ENCODE data around the gene MYO7B.

The MYO7B gene

GRCh38 chr2:127589841-127590240 is 54.4 kb downstream of the MYO7B start:
- no peak for TF ChIP-seq ZNF274 (IDR thresholded peaks at IDR 0.05; ENCODE audit: low read depth, low read length)
- no peak overlapping the region for H3K4me3 ChIP-seq (ENCODE audit: low read length)

DNA sequence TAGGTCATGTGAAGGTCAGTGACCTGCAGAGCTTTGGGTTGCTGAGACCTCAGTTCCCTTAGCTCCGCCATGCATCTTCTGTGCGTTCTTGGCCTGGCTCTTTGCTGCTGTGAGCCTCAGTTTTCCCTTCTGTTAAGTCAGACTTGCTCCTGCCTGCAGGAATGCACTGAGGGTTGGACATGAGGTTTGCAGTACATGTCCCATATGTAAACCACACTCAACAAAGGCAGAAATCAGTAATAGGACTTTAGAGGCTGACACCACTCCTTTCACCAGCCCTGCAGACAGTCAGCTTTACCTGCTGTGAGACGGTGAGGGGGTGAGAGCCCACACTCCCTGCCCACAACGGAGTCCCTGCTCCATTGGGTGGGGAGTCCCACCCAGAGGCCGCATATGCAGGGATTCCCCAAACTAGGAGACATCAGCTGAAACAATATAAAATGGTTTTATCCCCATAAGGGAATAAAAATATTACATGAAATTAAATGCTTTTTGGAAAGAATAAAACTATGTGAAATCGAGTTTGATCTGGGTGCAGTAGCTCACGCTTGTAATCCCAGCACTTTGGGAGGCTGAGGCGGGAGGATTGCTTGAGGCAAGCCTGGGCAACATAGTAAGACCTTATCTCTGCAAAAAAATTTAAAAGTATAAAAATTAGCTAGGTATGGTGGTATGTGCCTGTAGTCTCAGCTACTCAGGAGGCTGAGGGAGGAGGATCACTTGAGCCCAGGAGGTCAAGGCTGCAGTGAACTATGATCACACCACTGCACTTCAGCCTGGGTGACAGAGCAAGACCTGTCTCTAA is 55.1 kb downstream of the MYO7B start:
- H3K4me3 ChIP-seq (ENCODE audit: low read length): no peak overlapping the region
- TF ChIP-seq ZNF274 (IDR thresholded peaks at IDR 0.05; ENCODE audit: low read depth, low read length): no peak

- H3K4me3 ChIP-seq (ENCODE audit: low read length): no peak overlapping the region
- TF ChIP-seq ZNF274 (IDR thresholded peaks at IDR 0.05; ENCODE audit: low read depth, low read length): no peak
These were observed 55.9 kb downstream of the MYO7B start for GRCh38 chr2:127591221-127591923.

GRCh38 chr2:127592761-127593227 is 57.3 kb downstream of the MYO7B start:
- H3K4me3 ChIP-seq (ENCODE audit: low read length): no peak overlapping the region
- TF ChIP-seq ZNF274 (IDR thresholded peaks at IDR 0.05; ENCODE audit: low read depth, low read length): no peak

GRCh38 chr2:127593228-127594115 is 58.0 kb downstream of the MYO7B start:
- no peak for TF ChIP-seq ZNF274 (IDR thresholded peaks at IDR 0.05; ENCODE audit: low read depth, low read length)
- H3K4me3 ChIP-seq (ENCODE audit: low read length): no peak overlapping the region

GRCh38 chr2:127594116-127594591 is 58.7 kb downstream of the MYO7B start:
- TF ChIP-seq ZNF274 (IDR thresholded peaks at IDR 0.05; ENCODE audit: low read depth, low read length): no peak
- H3K4me3 ChIP-seq (ENCODE audit: low read length): no peak overlapping the region

DNA sequence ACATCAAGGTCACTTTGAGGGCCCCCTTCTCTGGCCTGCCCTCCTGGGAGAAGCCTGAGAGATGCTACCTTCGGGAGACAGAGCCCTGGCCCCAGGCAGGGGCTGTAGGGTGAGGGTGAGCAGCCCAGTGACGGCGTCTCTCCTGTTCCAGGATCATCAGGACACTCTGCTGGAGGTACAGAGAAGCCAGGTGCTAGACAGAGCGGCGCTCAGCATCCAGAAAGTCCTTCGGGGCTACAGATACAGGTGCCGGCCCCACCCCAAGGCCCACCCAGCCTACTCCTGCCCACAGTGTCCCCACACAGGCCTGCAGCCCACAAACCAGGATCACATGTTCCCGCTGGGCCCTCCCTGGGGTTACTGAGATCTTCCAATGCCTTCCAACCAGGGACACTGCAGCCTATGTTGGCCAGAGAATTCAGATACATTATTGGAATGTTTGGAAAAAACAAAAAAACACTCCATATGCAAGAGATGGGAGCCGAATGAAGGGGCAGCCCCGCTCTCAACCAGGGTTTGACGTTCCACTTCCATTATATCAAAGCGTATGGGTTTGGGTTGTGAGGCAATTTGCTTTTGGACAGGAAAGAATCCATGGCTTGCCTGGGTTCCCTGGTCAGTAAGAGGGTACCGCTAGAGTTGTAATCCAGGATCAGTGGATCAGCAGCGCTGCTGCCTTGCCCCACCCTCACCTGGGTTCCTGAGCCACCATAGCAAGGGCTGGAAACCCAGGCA is 61.0 kb downstream of the MYO7B start:
- no peak for TF ChIP-seq ZNF274 (IDR thresholded peaks at IDR 0.05; ENCODE audit: low read depth, low read length)
- no peak overlapping the region for H3K4me3 ChIP-seq (ENCODE audit: low read length)

DNA sequence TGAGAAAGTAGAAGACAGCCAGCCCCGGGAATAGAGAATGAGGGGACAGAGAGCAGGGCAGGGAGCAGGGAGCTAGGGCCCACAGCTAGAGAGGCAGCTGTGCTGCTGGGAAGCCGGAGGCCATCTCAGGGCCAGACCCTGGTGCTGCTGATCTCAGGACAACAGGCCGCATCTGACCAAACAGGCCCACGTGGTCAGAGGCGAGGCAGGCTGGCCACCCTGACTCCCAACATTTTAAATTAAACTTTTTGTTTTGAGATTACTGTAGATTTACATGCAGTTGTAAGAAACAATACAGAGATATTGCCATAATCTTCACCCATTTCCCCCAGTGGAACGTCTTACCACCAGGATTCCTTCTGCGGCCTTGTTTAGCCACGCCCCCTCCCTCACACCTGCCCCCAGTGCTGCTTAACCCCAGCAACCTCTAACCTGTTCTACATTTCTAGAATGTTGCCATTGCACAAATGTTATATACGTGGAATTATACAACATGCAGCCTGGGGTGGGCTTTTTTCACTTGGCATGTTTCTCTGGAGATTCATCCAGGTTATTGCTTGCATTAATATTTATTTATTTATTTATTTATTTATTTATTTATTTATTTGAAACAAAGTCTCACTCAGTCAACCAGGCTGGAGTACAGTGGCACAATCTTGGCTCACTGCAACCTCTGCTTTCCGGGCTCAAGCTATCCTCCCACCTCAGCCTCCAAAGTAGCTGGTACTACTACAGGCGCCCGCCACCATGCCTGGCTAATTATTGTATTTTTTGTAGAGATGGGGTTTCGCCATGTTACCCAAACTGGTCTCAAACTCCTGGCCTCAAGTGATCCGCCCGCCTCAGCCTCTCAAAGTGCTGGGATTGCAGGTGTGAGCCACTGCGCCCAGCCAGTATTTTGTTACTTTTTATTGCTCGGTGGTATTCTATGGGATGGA is 61.8 kb downstream of the MYO7B start:
- no peak for TF ChIP-seq ZNF274 (IDR thresholded peaks at IDR 0.05; ENCODE audit: low read depth, low read length)
- H3K4me3 ChIP-seq (ENCODE audit: low read length): no peak overlapping the region

DNA sequence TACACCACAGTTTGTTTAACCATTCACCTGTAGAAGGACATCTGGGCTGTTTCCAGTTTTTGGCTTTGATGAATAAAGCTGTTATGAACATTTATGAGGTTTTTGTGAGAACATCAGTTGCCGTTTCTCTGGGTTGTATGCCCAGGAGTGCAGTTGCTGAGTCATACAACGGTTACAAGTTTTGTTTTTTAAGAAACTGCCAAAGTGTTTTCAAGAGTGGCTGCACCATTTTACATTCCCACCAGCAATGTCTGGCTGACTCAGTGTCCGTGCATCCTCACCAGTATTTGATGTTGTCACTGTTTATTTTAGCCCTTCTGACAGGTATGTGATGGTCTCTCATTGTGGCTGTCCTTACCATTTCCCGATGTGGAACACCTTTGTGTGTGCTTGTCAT is 62.5 kb downstream of the MYO7B start:
- no peak for TF ChIP-seq ZNF274 (IDR thresholded peaks at IDR 0.05; ENCODE audit: low read depth, low read length)
- no peak overlapping the region for H3K4me3 ChIP-seq (ENCODE audit: low read length)

GRCh38 chr2:127598711-127599110 is 63.2 kb downstream of the MYO7B start:
- H3K4me3 ChIP-seq (ENCODE audit: low read length): no peak overlapping the region
- no peak for TF ChIP-seq ZNF274 (IDR thresholded peaks at IDR 0.05; ENCODE audit: low read depth, low read length)

GRCh38 chr2:127599211-127599610 is 63.7 kb downstream of the MYO7B start:
- H3K4me3 ChIP-seq (ENCODE audit: low read length): no peak overlapping the region
- no peak for TF ChIP-seq ZNF274 (IDR thresholded peaks at IDR 0.05; ENCODE audit: low read depth, low read length)

- H3K4me3 ChIP-seq (ENCODE audit: low read length): no peak overlapping the region
These were observed 69.5 kb downstream of the MYO7B start for GRCh38 chr2:127604986-127605385.

More at GRCh38 chr2:127604986-127605385, 69.5 kb downstream of the MYO7B start:
- TF ChIP-seq ZNF274 (IDR thresholded peaks at IDR 0.05; ENCODE audit: low read depth, low read length): no peak
